OCI-LY1 (cell line): ENCODE measurements around the gene RRAGB.
A peak's percentile ranks its signal among the peaks of the same experiment; 100 is the strongest.
"Not testable (repeated sequence)": the region's sequence is repeated elsewhere in the genome, so short reads cannot be mapped to it uniquely, and the experiment has no call there.

Experiments used
- H2AFZ ChIP-seq: fragments of 200-600 bp; sonication (generic), shearing (Covaris generic); 2 replicates; pipeline ENCODE4 v1.6.0; 2014; ENCODE audit warnings: antibody characterized with exemption, mild to moderate bottlenecking, low read length
- H3F3A ChIP-seq: fragments of 200-600 bp; sonication (generic), shearing (Covaris generic); 2 replicates; pipeline ENCODE4 v1.6.0; 2014; ENCODE audit warnings: mild to moderate bottlenecking, antibody characterized with exemption, low read length, moderate library complexity; ENCODE audit not compliant: insufficient read depth
- H3K27ac ChIP-seq: fragments of 200-600 bp; sonication (generic); 2 replicates; pipeline ENCODE4 v1.5.1; 2014; ENCODE audit warnings: low read length, mixed run types, mild to moderate bottlenecking, low read depth; ENCODE audit not compliant: poor library complexity, severe bottlenecking
- H3K27me3 ChIP-seq: fragments of 200-600 bp; sonication (generic); 2 replicates; pipeline ENCODE4 v1.6.0; 2014; ENCODE audit warnings: antibody characterized with exemption, mild to moderate bottlenecking, low read length, moderate library complexity; ENCODE audit not compliant: insufficient read depth
- H3K36me3 ChIP-seq: fragments of 200-600 bp; sonication (generic); 2 replicates; pipeline ENCODE4 v1.6.1; 2014; ENCODE audit warnings: mild to moderate bottlenecking, antibody characterized with exemption, low read length, moderate library complexity, mixed read lengths; ENCODE audit not compliant: insufficient read depth
- H3K4me1 ChIP-seq: fragments of 200-600 bp; sonication (generic); 2 replicates; pipeline ENCODE4 v1.5.1; 2014; ENCODE audit warnings: mild to moderate bottlenecking, low read length, moderate library complexity; ENCODE audit not compliant: insufficient read depth, severe bottlenecking
- H3K4me2 ChIP-seq: fragments of 200-600 bp; sonication (generic), shearing (Covaris generic); 2 replicates; pipeline ENCODE4 v1.6.1; 2014; ENCODE audit warnings: low read length
- H3K4me3 ChIP-seq: fragments of 200-600 bp; sonication (generic); 2 replicates; pipeline ENCODE4 v1.5.1; 2014; ENCODE audit warnings: low read length, low read depth, mild to moderate bottlenecking, mixed read lengths; ENCODE audit not compliant: poor library complexity, severe bottlenecking
- H3K79me2 ChIP-seq: fragments of 200-600 bp; shearing (Covaris generic); 2 replicates; pipeline ENCODE4 v1.6.1; 2016; ENCODE audit warnings: mixed run types, low read length, mixed read lengths; ENCODE audit not compliant: insufficient read depth
- H3K9ac ChIP-seq: fragments of 200-600 bp; sonication (generic), shearing (Covaris generic); 2 replicates; pipeline ENCODE4 v1.6.1; 2014; ENCODE audit warnings: mild to moderate bottlenecking, low read length, mixed read lengths
- H3K9me2 ChIP-seq: fragments of 200-600 bp; sonication (generic), shearing (Covaris generic); 2 replicates; pipeline ENCODE4 v1.6.1; 2014; ENCODE audit warnings: low read depth, mild to moderate bottlenecking, low read length, mixed read lengths
- H3K9me3 ChIP-seq: fragments of 200-600 bp; shearing (Covaris generic); 2 replicates; pipeline ENCODE4 v1.6.1; 2014; ENCODE audit warnings: low read length, mixed read lengths
- H4K20me1 ChIP-seq: fragments of 200-600 bp; sonication (generic), shearing (Covaris generic); 2 replicates; pipeline ENCODE4 v1.6.0; 2016; ENCODE audit warnings: mild to moderate bottlenecking, low read length; ENCODE audit not compliant: insufficient read depth
- EZH2 ChIP-seq: fragments of 200-600 bp; sonication (generic), shearing (Covaris generic); IDR thresholded peaks from 2 replicates; pipeline ENCODE4 v1.8.0; 2017; ENCODE audit warnings: borderline replicate concordance, mixed run types, mild to moderate bottlenecking, antibody characterized with exemption, low read length, moderate library complexity, mixed read lengths
- TF ChIP-seq, protein P1 (sequence below): fragments of 200-600 bp; sonication (generic), shearing (Covaris generic); IDR thresholded peaks from 2 replicates; pipeline ENCODE4 v1.5.1; 2017; ENCODE audit warnings: mild to moderate bottlenecking, antibody characterized with exemption, low read length, moderate library complexity, mixed read lengths

Gene RRAGB, protein sequence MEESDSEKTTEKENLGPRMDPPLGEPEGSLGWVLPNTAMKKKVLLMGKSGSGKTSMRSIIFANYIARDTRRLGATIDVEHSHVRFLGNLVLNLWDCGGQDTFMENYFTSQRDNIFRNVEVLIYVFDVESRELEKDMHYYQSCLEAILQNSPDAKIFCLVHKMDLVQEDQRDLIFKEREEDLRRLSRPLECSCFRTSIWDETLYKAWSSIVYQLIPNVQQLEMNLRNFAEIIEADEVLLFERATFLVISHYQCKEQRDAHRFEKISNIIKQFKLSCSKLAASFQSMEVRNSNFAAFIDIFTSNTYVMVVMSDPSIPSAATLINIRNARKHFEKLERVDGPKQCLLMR

DNA sequence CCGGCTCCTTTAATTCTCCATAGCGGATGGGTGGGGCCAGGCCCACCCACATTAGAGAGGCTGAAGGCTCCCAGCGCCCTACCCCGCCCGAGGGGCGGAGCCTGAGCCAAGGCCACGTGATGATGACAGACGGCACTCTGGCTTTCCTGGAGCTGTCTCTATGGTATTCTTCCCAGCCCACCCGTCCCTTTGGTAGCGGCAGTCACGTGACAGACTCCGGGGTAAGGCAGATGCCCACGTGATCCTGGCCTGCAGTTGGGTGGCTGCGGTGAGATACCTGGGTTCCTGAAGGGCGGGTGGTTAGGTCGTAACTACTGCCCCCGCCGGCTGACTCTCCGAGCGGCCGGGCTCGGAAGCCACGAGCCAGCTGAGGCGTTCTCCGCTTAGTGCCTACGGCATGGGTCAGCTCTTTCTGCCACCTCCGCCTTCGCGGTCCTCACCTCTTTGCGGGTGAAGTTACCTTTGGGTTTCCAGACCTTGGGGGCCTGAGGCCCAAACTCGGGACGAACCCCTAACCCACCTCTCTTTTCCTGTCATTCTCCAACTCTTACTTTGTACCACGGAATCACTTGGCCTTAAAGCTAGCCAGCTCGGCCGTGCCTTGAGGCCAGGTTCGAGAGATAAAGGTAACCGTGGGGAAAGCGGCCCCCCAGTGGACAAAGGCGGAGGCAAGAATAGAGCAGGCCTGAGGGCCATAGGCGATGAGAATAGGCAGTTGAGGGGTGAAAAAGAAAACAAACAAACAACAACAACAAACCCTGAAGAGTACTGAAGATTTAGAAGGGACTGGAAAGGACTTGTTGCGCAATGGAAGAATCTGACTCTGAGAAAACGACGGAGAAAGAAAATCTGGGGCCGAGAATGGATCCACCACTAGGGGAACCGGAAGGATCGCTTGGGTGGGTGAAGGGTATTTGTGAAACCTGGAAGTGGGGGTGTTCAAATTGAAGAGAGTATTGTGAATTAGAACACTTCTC is at the start of gene RRAGB:
Gene RRAGB, plus strand, starts transcription at position 229 of the 977 bp plus-strand sequence. Its CDS starts 579 bp downstream, at position 808.
- Histone ChIP-seq H3K4me3 (peak within 1 kb of the TSS; percentile 85), H3K9me3 (no peaks in the 10 kb centered on the region), H3K27ac (peak within 1 kb of the TSS; percentile 75), H3F3A (no peaks in the 10 kb centered on the region), H3K27me3 (no peaks in the 10 kb centered on the region), H3K4me2 (peak within 1 kb of the TSS; percentile 80), H4K20me1 (no peaks in the 10 kb centered on the region), H3K36me3 (peaks cover 22% of the 10 kb centered on the region), H3K4me1 (peaks cover 20% of the 10 kb centered on the region), H3K9me2 (no peaks in the 10 kb centered on the region), H3K9ac (peak within 1 kb of the TSS; percentile 85), H2AFZ (0 out of 2 replicates have a peak within 1 kb of the TSS, but pooled peaks have one; percentile 58), H3K79me2 (no peaks in the 10 kb centered on the region)
- no peak for TF ChIP-seq EZH2
- TF ChIP-seq, protein P1, sequence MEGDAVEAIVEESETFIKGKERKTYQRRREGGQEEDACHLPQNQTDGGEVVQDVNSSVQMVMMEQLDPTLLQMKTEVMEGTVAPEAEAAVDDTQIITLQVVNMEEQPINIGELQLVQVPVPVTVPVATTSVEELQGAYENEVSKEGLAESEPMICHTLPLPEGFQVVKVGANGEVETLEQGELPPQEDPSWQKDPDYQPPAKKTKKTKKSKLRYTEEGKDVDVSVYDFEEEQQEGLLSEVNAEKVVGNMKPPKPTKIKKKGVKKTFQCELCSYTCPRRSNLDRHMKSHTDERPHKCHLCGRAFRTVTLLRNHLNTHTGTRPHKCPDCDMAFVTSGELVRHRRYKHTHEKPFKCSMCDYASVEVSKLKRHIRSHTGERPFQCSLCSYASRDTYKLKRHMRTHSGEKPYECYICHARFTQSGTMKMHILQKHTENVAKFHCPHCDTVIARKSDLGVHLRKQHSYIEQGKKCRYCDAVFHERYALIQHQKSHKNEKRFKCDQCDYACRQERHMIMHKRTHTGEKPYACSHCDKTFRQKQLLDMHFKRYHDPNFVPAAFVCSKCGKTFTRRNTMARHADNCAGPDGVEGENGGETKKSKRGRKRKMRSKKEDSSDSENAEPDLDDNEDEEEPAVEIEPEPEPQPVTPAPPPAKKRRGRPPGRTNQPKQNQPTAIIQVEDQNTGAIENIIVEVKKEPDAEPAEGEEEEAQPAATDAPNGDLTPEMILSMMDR = peak; percentile 76

DNA sequence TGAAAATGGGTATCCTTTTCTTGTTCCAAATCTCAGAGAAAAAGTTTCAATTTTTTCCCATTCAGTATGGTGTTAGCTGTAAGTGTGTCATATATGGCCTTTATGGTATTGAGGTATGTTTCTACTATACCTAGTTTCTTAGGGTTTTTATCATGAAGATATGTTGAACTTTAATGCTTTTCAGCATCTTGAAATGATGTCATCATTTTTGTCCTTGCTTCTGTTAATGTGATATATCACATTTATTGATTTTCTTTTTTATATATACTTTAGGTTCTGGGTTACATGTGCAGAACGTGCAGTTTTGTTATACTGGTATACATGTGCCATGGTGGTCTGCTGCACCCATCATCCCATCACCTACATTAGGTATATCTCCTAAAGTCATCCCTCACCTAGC is 49.5 kb upstream of the RRAGB start:
- Histone ChIP-seq H3K9me2 (no peaks in the 10 kb centered on the region), H3K9ac (no peak overlapping the region), H4K20me1 (no peaks in the 10 kb centered on the region), H3K27ac (no peak overlapping the region), H2AFZ (no peak overlapping the region), H3K4me1 (no peaks in the 10 kb centered on the region), H3K27me3 (no peaks in the 10 kb centered on the region), H3K36me3 (no peaks in the 10 kb centered on the region), H3K4me3 (no peak overlapping the region), H3F3A (no peaks in the 10 kb centered on the region), H3K79me2 (no peaks in the 10 kb centered on the region), H3K9me3 (no peaks in the 10 kb centered on the region), H3K4me2 (no peak overlapping the region)
- TF ChIP-seq, protein P1 = no peak
- TF ChIP-seq EZH2 = no peak

DNA sequence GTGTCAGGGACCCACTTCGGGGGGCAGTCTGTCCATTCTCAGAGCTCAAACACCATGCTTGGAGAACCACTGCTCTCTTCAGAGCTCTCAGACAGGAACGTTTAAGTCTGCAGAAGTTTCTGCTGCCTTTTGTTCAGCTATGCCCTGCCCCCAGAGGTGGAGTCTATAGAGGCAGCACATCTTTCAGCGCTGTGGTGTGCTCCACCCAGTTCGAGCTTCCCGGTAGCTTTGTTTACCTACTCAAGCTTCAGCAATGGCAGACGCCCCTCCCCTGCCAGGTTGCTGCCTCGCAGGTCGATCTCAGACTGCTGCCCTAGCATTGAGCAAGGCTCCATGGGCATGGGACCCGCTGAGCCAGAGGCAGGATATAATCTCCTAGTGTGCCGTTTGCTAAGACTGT is 29.0 kb upstream of the RRAGB start:
- H3K27ac ChIP-seq, H3K4me2 ChIP-seq, H3K36me3 ChIP-seq, H3K9me3 ChIP-seq, H3K79me2 ChIP-seq, H2AFZ ChIP-seq, H3K4me3 ChIP-seq, H4K20me1 ChIP-seq, H3F3A ChIP-seq, H3K9ac ChIP-seq, H3K4me1 ChIP-seq, H3K9me2 ChIP-seq, H3K27me3 ChIP-seq: not testable (repeated sequence)
